WERI-Rb-1 (cell line): ENCODE data around the gene FOXP3.
"Not testable (repeated sequence)": the region's sequence is repeated elsewhere in the genome, so short reads cannot be mapped to it uniquely, and the experiment has no call there.

Experiments used
- DNase-seq: peaks from one replicate; pipeline ENCODE4 v3.0.0-alpha.2; 2020
- H3K27ac ChIP-seq: fragments of 250-450 bp; sonication (Bioruptor Pico); 2 replicates; pipeline ENCODE4 v1.5.1; 2020; ENCODE audit warnings: mild to moderate bottlenecking, moderate library complexity
- H3K27me3 ChIP-seq: fragments of 250-450 bp; sonication (Bioruptor Pico); 2 replicates; pipeline ENCODE4 v1.5.1; 2021; ENCODE audit warnings: mild to moderate bottlenecking, low read depth, moderate library complexity; ENCODE audit not compliant: insufficient read depth, severe bottlenecking
- H3K36me3 ChIP-seq: fragments of 250-450 bp; sonication (Bioruptor Pico); 2 replicates; pipeline ENCODE4 v1.5.1; 2020; ENCODE audit warnings: mild to moderate bottlenecking, moderate library complexity
- H3K4me3 ChIP-seq: 2 replicates; pipeline ENCODE4 v1.5.1; 2011; ENCODE audit warnings: low read depth, mild to moderate bottlenecking, control low read depth, low read length
- H3K9me3 ChIP-seq: fragments of 250-450 bp; sonication (Bioruptor Pico); 2 replicates; pipeline ENCODE4 v1.5.1; 2021; ENCODE audit warnings: mild to moderate bottlenecking, moderate library complexity; ENCODE audit not compliant: severe bottlenecking
- TF ChIP-seq, protein P1 (sequence below): IDR thresholded peaks from 2 replicates; pipeline ENCODE4 v1.5.1; 2011; ENCODE audit warnings: low read depth, mild to moderate bottlenecking, control low read depth, inconsistent platforms, low read length

FOXP3 gene

DNA sequence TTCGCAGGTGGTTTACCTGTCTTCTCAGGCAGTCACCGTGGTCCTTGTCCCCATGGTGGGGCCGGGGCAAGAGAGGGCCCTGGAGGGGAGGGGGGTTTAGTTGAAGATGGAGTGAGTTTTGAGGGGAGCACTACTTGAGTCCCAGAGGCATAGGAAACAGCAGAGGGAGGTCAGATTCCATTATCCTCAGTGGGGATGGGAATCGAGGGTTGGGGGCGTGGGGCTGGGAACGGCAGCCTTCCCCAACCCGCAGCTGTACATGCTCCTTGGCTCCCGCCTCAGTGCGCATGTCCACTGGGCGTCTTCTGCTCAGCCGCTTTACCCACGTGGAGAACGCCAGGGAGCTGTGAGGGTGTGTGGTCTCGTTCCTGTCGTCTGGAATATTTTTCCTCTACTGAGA lies 38.8 kb upstream of the FOXP3 start, which contains the start of gene GAGE10:
GAGE10 (plus strand) TSS at position 301 of the 400 bp plus-strand sequence. CDS start 1,214 bp downstream, outside the sequence.
- H3K4me3 ChIP-seq = no peak within 1 kb of the TSS
- no peak for DNase-seq
- TF ChIP-seq, protein P1, sequence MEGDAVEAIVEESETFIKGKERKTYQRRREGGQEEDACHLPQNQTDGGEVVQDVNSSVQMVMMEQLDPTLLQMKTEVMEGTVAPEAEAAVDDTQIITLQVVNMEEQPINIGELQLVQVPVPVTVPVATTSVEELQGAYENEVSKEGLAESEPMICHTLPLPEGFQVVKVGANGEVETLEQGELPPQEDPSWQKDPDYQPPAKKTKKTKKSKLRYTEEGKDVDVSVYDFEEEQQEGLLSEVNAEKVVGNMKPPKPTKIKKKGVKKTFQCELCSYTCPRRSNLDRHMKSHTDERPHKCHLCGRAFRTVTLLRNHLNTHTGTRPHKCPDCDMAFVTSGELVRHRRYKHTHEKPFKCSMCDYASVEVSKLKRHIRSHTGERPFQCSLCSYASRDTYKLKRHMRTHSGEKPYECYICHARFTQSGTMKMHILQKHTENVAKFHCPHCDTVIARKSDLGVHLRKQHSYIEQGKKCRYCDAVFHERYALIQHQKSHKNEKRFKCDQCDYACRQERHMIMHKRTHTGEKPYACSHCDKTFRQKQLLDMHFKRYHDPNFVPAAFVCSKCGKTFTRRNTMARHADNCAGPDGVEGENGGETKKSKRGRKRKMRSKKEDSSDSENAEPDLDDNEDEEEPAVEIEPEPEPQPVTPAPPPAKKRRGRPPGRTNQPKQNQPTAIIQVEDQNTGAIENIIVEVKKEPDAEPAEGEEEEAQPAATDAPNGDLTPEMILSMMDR = no peak
- no peaks in the 10 kb centered on the region for H3K36me3 ChIP-seq
- peaks cover 62% of the 10 kb centered on the region for H3K27me3 ChIP-seq
- no peak within 1 kb of the TSS for H3K27ac ChIP-seq
- no peaks in the 10 kb centered on the region for H3K9me3 ChIP-seq

DNA sequence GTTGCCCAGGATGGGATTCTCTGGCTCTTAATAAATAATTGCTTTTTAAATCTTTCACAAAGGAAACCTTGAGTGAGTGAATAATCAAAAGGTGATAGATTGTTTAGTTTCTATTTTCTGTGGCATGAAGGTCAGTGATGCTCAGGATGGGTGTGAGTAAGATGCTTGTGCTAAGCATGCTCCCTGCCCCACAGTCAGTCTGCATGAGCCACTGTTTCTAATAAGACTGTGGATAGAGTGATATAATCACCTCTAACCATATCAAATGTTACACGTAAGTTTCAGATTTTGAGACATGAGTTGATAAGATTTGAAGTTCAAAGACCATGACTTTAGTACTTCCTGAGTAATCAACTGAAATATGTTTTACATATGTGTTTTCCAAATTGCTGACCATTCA lies 36.2 kb upstream of the FOXP3 start:
- peaks cover 51% of the 10 kb centered on the region for H3K27me3 ChIP-seq

DNA sequence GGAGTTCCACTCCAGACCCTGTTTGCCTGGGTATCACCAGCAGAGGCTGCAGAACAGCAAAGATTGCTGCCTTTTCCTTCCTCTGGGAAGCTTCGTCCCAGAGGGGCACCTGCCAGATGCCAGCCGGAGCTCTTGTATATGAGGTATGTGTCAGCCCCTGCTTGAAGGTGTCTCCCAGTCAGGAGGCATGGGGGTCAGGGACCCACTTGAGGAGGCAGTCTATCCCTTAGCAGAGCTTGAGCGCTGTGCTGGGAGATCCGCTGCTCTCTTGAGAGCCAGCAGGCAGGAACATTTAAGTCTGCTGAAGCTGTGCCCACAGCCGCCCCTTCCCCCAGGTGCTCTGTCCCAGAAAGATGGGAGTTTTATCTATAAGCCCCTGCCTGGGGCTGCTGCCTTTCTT lies 34.8 kb upstream of the FOXP3 start:
- not testable (repeated sequence) for H3K27ac ChIP-seq, DNase-seq, H3K36me3 ChIP-seq, H3K9me3 ChIP-seq, H3K4me3 ChIP-seq
- H3K27me3 ChIP-seq = peaks cover 52% of the 10 kb centered on the region

More for the DNA sequence above, 36.2 kb upstream of the FOXP3 start:
- DNase-seq = no peak
- no peaks in the 10 kb centered on the region for H3K36me3 ChIP-seq
- TF ChIP-seq, protein P1 = no peak
- no peaks in the 10 kb centered on the region for H3K9me3 ChIP-seq
- H3K4me3 ChIP-seq = no peak overlapping the region
- H3K27ac ChIP-seq = no peak overlapping the region

DNA sequence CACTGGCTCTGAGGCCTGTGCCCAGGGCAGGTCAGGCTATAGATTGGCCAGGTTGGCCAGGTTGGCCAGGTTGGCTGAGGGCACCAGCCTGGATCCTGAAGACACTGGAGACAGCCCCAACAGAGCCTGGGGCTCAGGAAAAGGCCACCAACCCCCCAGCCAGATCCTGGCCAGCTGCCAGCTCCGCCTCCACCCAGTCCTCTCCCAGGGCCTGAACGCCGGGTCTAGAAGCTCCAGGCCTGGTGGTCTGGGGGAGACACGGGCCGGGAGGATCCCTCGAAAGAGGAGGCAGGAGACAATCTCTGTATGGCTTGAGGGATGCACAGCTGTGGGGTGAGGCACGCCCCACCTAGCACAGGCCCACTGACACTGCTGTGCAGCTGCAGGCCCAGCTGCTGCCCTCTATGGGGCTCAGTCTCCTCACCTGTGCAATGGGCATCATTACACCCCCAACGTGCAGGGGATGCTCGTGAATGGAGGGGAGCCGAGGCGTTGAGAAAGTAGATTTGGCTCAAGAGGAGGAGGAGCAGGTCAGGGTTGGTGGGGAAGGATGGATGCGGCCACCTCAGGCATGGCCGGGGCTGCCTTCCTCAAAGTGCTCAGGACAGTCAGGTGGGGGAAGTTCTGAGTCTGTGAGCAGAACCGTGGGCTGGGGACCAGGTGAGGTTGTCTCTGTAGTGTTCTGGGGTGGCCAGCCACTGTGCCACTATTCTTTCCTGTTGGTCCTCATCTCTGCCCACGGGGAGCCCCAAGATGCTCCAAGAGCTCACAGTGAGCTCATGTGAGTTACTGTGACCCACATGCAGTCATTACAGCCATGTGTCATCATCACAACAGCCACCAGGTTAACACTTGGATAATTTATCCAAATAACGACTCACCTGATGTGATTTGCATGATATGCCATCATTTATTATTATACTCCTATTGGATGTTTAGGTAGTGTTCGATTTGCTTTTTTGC lies 28.2 kb upstream of the FOXP3 start:
- Histone ChIP-seq H3K27me3 (peaks cover 30% of the 10 kb centered on the region), H3K36me3 (no peaks in the 10 kb centered on the region), H3K27ac (no peak overlapping the region), H3K4me3 (no peak overlapping the region), H3K9me3 (no peaks in the 10 kb centered on the region)
- TF ChIP-seq, protein P1 = no peak
- no peak for DNase-seq

DNA sequence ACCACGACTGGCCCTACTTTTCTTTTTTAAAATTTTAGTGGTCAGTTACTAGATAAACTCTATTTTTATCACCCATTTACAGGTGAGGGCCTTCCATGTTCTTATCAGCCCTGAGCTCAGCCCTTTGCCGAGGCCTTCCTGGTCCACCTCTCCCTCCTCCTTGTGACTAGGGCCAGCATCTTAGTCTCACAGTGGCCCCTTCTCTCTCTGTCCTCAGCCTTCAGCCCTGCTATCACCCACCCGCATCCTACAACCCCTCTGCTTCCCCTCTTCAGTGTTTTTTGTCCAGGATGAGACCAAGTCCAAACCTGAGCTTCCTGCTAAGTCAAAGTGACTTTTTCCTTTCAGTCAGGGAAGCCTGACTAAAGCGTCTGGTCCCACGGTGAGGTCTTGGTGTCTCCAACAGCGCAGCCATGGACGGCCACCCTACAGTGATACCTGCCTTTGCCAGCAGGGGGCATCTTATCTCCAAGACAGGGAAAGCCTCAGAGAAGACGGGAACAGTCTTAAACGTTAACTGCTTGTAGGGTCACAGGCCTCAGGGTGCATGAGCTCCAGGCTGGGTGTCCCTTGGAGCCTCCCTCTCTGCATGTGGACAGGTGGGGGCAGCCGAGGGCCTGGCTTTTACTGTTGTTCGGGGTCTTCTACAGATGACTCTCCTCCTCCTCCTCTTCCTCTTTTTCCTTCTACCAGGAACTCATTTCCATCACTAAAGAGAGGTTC lies 27.3 kb upstream of the FOXP3 start:
- no peak overlapping the region for H3K4me3 ChIP-seq
- no peaks in the 10 kb centered on the region for H3K9me3 ChIP-seq
- TF ChIP-seq, protein P1 = peak; percentile 83
- H3K36me3 ChIP-seq = no peaks in the 10 kb centered on the region
- H3K27ac ChIP-seq = no peak overlapping the region
- DNase-seq = peak; percentile 66
- H3K27me3 ChIP-seq = peaks cover 30% of the 10 kb centered on the region

DNA sequence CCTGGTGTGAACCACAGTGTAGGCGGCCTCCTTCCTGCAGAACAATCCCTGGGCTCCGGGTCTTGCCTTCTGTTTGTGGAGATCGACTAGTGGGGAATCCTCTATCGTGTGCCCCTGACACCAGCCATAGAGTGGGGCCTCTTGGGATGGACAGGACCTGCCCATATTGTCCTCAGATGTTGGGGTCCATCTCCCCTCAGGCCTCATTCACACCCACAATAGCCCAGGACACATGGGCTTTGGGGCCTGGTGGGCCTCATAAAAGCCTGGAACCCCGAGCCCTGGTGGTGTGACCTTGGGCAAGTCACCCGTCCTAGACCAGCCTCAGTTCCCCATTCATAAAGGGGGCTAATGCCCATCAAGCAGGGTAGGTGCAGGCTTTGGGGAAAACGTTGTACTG lies 25.7 kb upstream of the FOXP3 start:
- peaks cover 26% of the 10 kb centered on the region for H3K27me3 ChIP-seq
- no peak for DNase-seq
- no peaks in the 10 kb centered on the region for H3K36me3 ChIP-seq
- no peak overlapping the region for H3K27ac ChIP-seq
- H3K4me3 ChIP-seq = no peak overlapping the region
- no peaks in the 10 kb centered on the region for H3K9me3 ChIP-seq
- TF ChIP-seq, protein P1 = no peak
